ENCODE measurements around the gene BAIAP2L1. TPM values are rescaled to one million over a fixed set of nuclear protein-coding genes. Genes with fewer than 3 reads are reported as not detected.

Gene BAIAP2L1
- total RNA-seq, 4 donors from 2014 or later, result 1.0 to 4.3 (median 2.1) TPM; not detected in 1

GRCh38 chr7:98329100-98329790, 71.6 kb downstream of the BAIAP2L1 start:
- H3K27me3 ChIP-seq, result no peaks in the 10 kb centered on the region
- H3K36me3 ChIP-seq, result no peaks in the 10 kb centered on the region
- H3K4me3 ChIP-seq, result no peak overlapping the region
- intact Hi-C loops (cut with DNase I; ENCODE audit: low total_unique reads), result no loop called here
- H3K27ac ChIP-seq, result peak overlapping the region in 1 of 2 donors; percentile 58
- no peak for DNase-seq
- TF ChIP-seq CTCF (IDR thresholded peaks at IDR 0.05) (no peak), POLR2A (IDR thresholded peaks at IDR 0.05) (no peak)
- H3K4me1 ChIP-seq, result no peaks in the 10 kb centered on the region
- no peaks in the 10 kb centered on the region for H3K9me3 ChIP-seq

GRCh38 chr7:98324782-98325181, 76.1 kb downstream of the BAIAP2L1 start:
- Histone ChIP-seq H3K36me3 (no peaks in the 10 kb centered on the region), H3K4me1 (no peaks in the 10 kb centered on the region), H3K27me3 (no peaks in the 10 kb centered on the region), H3K9me3 (no peaks in the 10 kb centered on the region), H3K4me3 (no peak overlapping the region), H3K27ac (no peak overlapping the region)
- no peak for DNase-seq
- TF ChIP-seq CTCF (IDR thresholded peaks at IDR 0.05) (no peak), POLR2A (IDR thresholded peaks at IDR 0.05) (no peak)
- intact Hi-C loops (cut with DNase I; ENCODE audit: low total_unique reads), result no loop called here

- DNase-seq, result no peak
- H3K9me3 ChIP-seq, result no peaks in the 10 kb centered on the region
- H3K27me3 ChIP-seq, result no peaks in the 10 kb centered on the region
- no peak overlapping the region for H3K4me3 ChIP-seq
- intact Hi-C loops (cut with DNase I; ENCODE audit: low total_unique reads), result no loop called here
- no peaks in the 10 kb centered on the region for H3K36me3 ChIP-seq
- no peak overlapping the region for H3K27ac ChIP-seq
- no peak for TF ChIP-seq CTCF (IDR thresholded peaks at IDR 0.05)
- no peak for TF ChIP-seq POLR2A (IDR thresholded peaks at IDR 0.05)
- H3K4me1 ChIP-seq, result no peaks in the 10 kb centered on the region
Observed at GRCh38 chr7:98323597-98324322, 77.1 kb downstream of the BAIAP2L1 start.

- DNase-seq, result no peak
- Histone ChIP-seq H3K27ac (no peak overlapping the region), H3K4me3 (no peak overlapping the region), H3K36me3 (no peaks in the 10 kb centered on the region), H3K4me1 (no peaks in the 10 kb centered on the region), H3K27me3 (no peaks in the 10 kb centered on the region), H3K9me3 (no peaks in the 10 kb centered on the region)
- intact Hi-C loops (cut with DNase I; ENCODE audit: low total_unique reads), result no loop called here
- no peak for TF ChIP-seq CTCF (IDR thresholded peaks at IDR 0.05)
- TF ChIP-seq POLR2A (IDR thresholded peaks at IDR 0.05), result no peak
Observed at GRCh38 chr7:98322331-98323270, 78.3 kb downstream of the BAIAP2L1 start.

Measured in uterus (tissue), 4 donors.